Fibroblast of lung (primary cell): Measurements from ENCODE around the gene TKTL2. TPM values are rescaled to one million over a fixed set of nuclear protein-coding genes. Genes with fewer than 3 reads are reported as not detected.
"Not testable (repeated sequence)": the region's sequence is repeated elsewhere in the genome, so short reads cannot be mapped to it uniquely, and the experiment has no call there.

ENCODE experiments used
- DNase-seq, 2 donors: peaks; one replicate each; pipeline versions ENCODE4 v3.0.0 to v3.0.0-alpha.2; 2010; ENCODE audit warnings: low read depth in 2 of 2
- H2AFZ ChIP-seq: 2 replicates; pipeline ENCODE4 v1.5.1; 2012; ENCODE audit warnings: low read length, control low read depth, inconsistent platforms
- H3K27ac ChIP-seq: 2 replicates; pipeline ENCODE4 v1.5.1; 2011; ENCODE audit warnings: low read length, control low read depth; ENCODE audit not compliant: insufficient read depth
- H3K27me3 ChIP-seq: 2 replicates; pipeline ENCODE4 v1.5.1; 2011; ENCODE audit warnings: mild to moderate bottlenecking, low read length; ENCODE audit not compliant: control insufficient read depth, insufficient read depth
- H3K36me3 ChIP-seq: 2 replicates; pipeline ENCODE4 v1.5.1; 2011; ENCODE audit warnings: low read length; ENCODE audit not compliant: control insufficient read depth, insufficient read depth
- H3K4me1 ChIP-seq: 2 replicates; pipeline ENCODE4 v1.5.1; 2011; ENCODE audit warnings: low read length; ENCODE audit not compliant: control insufficient read depth, insufficient read depth; ENCODE audit errors: extremely low read depth
- H3K4me2 ChIP-seq: 2 replicates; pipeline ENCODE4 v1.5.1; 2011; ENCODE audit warnings: low read length, control low read depth; ENCODE audit not compliant: insufficient read depth; ENCODE audit errors: extremely low read depth
- H3K4me3 ChIP-seq, 4 experiments: fragments of 200-600 bp in 1 of 4; sonication (generic) in 1 of 4; replicated peaks in 1 of 4; 2 replicates each; pipeline ENCODE4 v1.5.1; 2011 to 2016; ENCODE audit warnings: low read length in 4 of 4, low read depth in 3 of 4, mild to moderate bottlenecking in 3 of 4, control low read depth in 2 of 4, inconsistent platforms in 1 of 4, mixed read lengths in 1 of 4; ENCODE audit not compliant: insufficient read depth in 1 of 4; ENCODE audit errors: control extremely low read depth in 1 of 4
- H3K79me2 ChIP-seq: 2 replicates; pipeline ENCODE4 v1.5.1; 2012; ENCODE audit warnings: mild to moderate bottlenecking, low read length, inconsistent platforms; ENCODE audit not compliant: control insufficient read depth, insufficient read depth
- H3K9ac ChIP-seq: 2 replicates; pipeline ENCODE4 v1.5.1; 2011; ENCODE audit warnings: mild to moderate bottlenecking, low read length, control low read depth; ENCODE audit not compliant: insufficient read depth
- H3K9me3 ChIP-seq: 2 replicates; pipeline ENCODE4 v1.5.1; 2012; ENCODE audit warnings: low read depth, low read length; ENCODE audit not compliant: control insufficient read depth, insufficient read depth
- H4K20me1 ChIP-seq: 2 replicates; pipeline ENCODE4 v1.5.1; 2011; ENCODE audit warnings: low read length; ENCODE audit not compliant: control insufficient read depth, insufficient read depth; ENCODE audit errors: extremely low read depth
- EZH2 ChIP-seq: IDR thresholded peaks from 2 replicates; pipeline ENCODE4 v1.5.1; 2012; ENCODE audit warnings: low read length, control low read depth, mild to moderate bottlenecking; ENCODE audit errors: missing control alignments
- polyA plus RNA-seq, 2 donors: library from polyadenylated mRNA; depleted of rRNA in 1 of 2; stranded (reverse) in 1 of 2; unstranded in 1 of 2; fragments of >200 nt; gene quantifications; 2 replicates each; pipeline ENCODE4 v1.2.1, GENCODE V29; 2011 to 2012; ENCODE audit warnings: missing spikeins in 1 of 2
- total RNA-seq: library from RNA; depleted of rRNA; stranded (reverse); fragments of >200 nt; gene quantifications from 2 replicates; pipeline ENCODE4 v1.2.1, GENCODE V29; 2014
- TF ChIP-seq, protein P1 (sequence below), 2 donors: IDR thresholded peaks in 1 of 2; conservative IDR thresholded peaks in 1 of 2; 1 replicate in 1 of 2; 2 replicates in 1 of 2; pipeline ENCODE4 v1.5.1; 2011 to 2012; ENCODE audit warnings: low read length in 2 of 2, control low read depth in 1 of 2, inconsistent platforms in 1 of 2, low read depth in 1 of 2, mild to moderate bottlenecking in 1 of 2

TKTL2 gene
- total and polyA plus RNA-seq, 2 donors (not counting 1 experiment from before 2014, with no cell fraction given) = not detected

DNA sequence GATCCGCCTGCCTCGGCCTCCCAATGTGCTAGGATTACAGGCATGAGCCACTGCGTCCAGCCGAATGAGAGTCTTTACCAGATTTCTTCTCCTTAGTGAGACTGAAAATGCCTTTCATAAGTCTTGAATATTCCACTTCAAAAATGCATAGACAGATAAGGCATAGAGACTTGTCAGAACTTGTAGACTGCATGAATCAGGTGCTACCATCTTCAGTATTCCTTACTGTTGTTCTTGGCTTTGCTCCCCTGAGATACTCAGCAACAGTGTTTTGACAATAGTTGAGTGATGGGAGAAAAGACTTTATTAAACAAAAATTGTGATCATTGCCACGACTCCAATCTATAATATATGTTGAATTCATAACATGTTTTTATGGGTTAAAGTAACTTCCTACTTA lies 11.0 kb downstream of the TKTL2 start:
- Histone ChIP-seq H3K4me2 (no peak overlapping the region), H3K27me3 (no peaks in the 10 kb centered on the region), H3K4me3 (no peak overlapping the region), H3K36me3 (no peaks in the 10 kb centered on the region), H3K79me2 (no peaks in the 10 kb centered on the region), H3K9me3 (no peaks in the 10 kb centered on the region), H3K27ac (no peak overlapping the region), H4K20me1 (no peaks in the 10 kb centered on the region), H3K9ac (no peak overlapping the region), H2AFZ (no peak overlapping the region), H3K4me1 (no peaks in the 10 kb centered on the region)
- DNase-seq = peak in 1 of 2 donors; percentile 1
- TF ChIP-seq, protein P1, sequence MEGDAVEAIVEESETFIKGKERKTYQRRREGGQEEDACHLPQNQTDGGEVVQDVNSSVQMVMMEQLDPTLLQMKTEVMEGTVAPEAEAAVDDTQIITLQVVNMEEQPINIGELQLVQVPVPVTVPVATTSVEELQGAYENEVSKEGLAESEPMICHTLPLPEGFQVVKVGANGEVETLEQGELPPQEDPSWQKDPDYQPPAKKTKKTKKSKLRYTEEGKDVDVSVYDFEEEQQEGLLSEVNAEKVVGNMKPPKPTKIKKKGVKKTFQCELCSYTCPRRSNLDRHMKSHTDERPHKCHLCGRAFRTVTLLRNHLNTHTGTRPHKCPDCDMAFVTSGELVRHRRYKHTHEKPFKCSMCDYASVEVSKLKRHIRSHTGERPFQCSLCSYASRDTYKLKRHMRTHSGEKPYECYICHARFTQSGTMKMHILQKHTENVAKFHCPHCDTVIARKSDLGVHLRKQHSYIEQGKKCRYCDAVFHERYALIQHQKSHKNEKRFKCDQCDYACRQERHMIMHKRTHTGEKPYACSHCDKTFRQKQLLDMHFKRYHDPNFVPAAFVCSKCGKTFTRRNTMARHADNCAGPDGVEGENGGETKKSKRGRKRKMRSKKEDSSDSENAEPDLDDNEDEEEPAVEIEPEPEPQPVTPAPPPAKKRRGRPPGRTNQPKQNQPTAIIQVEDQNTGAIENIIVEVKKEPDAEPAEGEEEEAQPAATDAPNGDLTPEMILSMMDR (conservative IDR thresholded peaks at IDR 0.05 in 1 of 2, IDR thresholded peaks at IDR 0.05 in 1 of 2; ENCODE audit: low read depth in 1 of 2, low read length in 2 of 2) = no peak
- TF ChIP-seq EZH2 = no peak

DNA sequence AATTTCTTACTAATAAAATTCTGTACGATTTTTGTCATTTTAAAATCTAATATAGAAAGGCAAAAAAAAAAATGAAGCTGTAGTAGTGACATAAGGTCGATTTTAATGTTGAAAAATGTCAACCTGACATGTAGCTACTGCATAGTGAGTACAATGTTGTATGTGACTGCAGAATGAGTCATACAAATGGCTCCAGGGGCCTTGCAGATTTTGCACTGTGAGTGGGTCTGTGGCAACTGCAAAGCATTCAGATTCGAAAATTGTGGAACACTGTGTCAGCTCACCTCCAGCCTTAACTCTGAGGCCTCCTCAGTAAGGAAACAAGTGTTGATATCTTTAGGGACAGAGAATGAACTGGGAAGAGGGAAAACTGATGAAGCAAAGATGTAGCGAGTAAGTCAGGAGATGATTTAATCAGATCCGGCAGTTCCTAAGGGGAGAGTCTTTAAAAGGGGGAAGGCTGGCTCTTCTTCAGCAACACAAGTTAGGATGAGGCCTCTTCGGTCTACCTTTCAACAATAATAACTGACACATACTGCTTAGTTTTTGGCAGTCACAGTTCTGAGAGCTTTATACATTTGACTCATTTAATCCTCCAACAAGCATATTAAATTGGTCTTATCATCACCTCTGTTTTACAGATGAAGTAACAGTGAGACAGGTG lies 24.9 kb downstream of the TKTL2 start:
- H3K79me2 ChIP-seq = no peaks in the 10 kb centered on the region
- H2AFZ ChIP-seq = no peak overlapping the region
- no peaks in the 10 kb centered on the region for H3K36me3 ChIP-seq
- H3K4me1 ChIP-seq = no peaks in the 10 kb centered on the region
- H3K9ac ChIP-seq = no peak overlapping the region
- no peak overlapping the region for H3K4me2 ChIP-seq
- no peak overlapping the region for H3K4me3 ChIP-seq
- TF ChIP-seq, protein P1 (conservative IDR thresholded peaks at IDR 0.05 in 1 of 2, IDR thresholded peaks at IDR 0.05 in 1 of 2; ENCODE audit: low read depth in 1 of 2, low read length in 2 of 2) = no peak
- TF ChIP-seq EZH2 = no peak
- no peaks in the 10 kb centered on the region for H4K20me1 ChIP-seq
- peak; percentile 14 to 47 for DNase-seq
- no peaks in the 10 kb centered on the region for H3K9me3 ChIP-seq
- H3K27me3 ChIP-seq = no peaks in the 10 kb centered on the region
- no peak overlapping the region for H3K27ac ChIP-seq

DNA sequence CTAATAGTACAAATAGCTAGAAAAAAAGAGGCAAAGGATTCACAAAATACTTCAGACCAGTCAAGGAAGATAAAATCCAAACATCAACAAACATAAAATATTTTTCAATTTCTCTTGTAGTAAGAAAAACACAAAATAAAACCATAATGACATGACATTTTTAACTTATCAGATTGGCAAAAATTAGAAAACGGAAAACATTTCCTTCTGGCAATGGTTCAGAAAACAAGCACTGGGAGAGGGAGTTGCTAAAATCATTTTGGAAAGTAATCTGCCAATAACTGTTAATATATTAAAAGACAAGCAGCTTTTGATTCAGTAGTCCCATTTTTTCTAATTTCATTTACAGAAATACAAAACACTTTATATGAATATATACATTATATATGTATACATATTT lies 26.1 kb downstream of the TKTL2 start:
- H3K27me3 ChIP-seq = no peaks in the 10 kb centered on the region
- H4K20me1 ChIP-seq = no peaks in the 10 kb centered on the region
- no peaks in the 10 kb centered on the region for H3K9me3 ChIP-seq
- H3K36me3 ChIP-seq = no peaks in the 10 kb centered on the region
- H3K9ac ChIP-seq = no peak overlapping the region
- no peak overlapping the region for H3K4me2 ChIP-seq
- no peak overlapping the region for H3K4me3 ChIP-seq
- H3K27ac ChIP-seq = no peak overlapping the region
- no peaks in the 10 kb centered on the region for H3K79me2 ChIP-seq
- no peak for DNase-seq
- H2AFZ ChIP-seq = no peak overlapping the region
- no peaks in the 10 kb centered on the region for H3K4me1 ChIP-seq
- TF ChIP-seq, protein P1 (conservative IDR thresholded peaks at IDR 0.05 in 1 of 2, IDR thresholded peaks at IDR 0.05 in 1 of 2; ENCODE audit: low read depth in 1 of 2, low read length in 2 of 2) = no peak
- TF ChIP-seq EZH2 = no peak

DNA sequence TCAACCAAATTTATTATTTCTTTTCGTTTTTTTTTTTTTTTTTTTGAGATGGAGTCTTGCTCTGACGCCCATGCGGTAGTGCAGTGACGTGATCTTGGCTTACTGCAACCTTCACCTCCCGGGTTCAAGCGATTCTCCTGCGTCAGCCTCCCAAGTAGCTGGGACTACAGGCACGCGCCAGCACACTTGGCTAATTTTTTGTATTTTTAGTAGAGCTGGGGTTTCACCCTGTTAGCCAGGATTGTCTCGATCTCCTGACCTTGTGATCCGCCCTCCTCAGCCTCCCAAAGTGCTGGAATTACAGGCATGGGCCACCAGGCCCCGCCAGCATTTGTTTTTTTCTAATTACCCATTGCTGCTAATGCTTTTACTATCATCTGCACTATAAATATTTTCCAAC lies 26.5 kb downstream of the TKTL2 start:
- not testable (repeated sequence) for H3K4me1 ChIP-seq, DNase-seq, H3K27me3 ChIP-seq, H3K9me3 ChIP-seq, H3K4me2 ChIP-seq, H3K36me3 ChIP-seq, H3K79me2 ChIP-seq, H2AFZ ChIP-seq, H3K4me3 ChIP-seq, H4K20me1 ChIP-seq, H3K9ac ChIP-seq, H3K27ac ChIP-seq
